HG03135 (cell line): ENCODE measurements around the gene CYREN.

Source experiments
- ATAC-seq: cut with Tn5 transposase; IDR thresholded peaks from one replicate; pipeline ENCODE4 v1.9.1; 2021; ENCODE audit warnings: mild to moderate bottlenecking, moderate library complexity; ENCODE audit not compliant: unreplicated experiment

CYREN gene

DNA sequence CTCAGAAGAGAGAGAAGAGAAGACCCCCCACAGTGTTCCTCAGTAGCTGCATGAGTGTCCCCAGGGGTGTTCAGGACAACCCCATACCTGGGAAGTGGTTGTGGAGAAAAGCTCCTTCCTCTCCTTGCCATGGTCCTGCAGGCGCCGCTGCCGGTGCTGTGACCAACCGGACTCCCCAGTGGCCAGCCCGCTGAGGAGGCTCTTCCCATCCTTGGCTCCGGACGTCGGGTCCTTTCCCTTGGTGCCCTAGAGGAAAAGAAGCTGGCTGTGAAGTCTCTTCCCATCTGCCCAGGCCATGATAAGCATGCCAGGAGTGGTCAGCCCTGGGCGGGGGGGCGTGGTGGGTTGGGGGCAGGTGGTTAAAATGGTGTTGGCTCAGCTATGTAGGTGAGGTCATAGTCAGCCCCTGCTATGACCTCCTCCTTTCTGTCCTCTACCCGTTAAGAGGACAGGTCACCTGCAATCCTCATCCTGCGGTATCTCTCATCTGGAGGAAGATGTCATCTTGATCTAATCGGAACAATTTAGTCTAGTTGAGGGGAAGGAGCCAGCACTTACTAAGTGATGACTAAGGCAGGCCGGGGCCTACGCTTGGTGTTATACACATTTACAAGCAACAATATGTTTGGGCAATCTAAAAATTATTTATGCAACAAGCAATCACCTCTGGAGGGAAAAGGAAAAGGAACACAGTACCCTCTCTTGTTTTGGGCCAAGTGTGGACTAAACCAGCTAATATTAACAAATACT lies 27.6 kb upstream of the CYREN start:
- ATAC-seq, result no peak

DNA sequence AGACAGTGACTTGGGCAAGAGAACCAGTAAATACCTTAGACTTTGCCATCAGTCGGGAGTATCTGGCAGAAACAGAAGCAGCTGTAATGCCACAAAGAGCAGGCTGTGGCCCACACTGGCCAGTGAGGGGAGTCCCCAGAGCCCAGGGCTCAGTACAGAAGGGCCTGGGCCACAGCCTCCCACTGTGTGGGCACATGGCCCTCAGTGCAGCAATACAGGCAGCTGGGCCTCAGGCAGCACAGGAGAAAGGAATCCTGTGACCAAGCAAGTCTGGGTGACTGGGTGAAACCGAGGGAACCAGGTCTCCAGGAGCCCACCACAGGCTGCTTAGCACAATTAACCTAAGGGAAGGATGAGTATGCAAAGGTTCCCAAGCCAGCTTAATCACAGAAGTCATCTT lies 26.8 kb upstream of the CYREN start:
- no peak for ATAC-seq

DNA sequence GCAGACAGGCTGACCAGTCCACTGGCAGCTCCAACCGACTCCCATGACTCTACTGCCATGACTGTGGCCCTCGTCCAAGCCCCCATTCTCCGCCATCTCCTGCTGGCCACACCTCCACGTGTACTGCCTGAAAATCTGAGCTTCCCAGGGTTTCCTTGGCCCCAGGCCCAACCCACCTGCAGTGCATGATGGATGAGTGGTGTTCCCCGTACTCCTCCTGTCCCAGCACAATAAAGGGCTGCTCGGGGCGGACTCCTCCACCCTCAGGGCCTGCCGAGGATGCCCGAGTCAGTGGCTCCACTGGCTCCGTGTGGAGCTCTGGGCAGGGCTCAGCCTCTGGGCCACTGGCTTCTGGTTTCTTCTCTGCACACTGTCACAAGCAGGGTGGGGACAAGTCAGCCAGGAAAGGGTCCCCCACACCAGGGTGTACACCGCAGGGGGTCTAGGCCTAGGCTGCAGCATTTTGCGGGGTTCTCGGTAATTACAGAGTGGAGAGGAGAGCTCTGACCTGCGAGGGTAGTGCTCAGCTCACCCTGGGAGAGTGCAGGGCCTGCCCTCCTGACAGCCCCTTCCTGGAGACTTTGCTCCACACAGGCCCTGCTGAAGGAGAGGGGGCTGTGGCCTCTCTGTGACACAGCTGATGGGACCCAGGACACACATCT lies 25.6 kb upstream of the CYREN start:
- no peak for ATAC-seq

DNA sequence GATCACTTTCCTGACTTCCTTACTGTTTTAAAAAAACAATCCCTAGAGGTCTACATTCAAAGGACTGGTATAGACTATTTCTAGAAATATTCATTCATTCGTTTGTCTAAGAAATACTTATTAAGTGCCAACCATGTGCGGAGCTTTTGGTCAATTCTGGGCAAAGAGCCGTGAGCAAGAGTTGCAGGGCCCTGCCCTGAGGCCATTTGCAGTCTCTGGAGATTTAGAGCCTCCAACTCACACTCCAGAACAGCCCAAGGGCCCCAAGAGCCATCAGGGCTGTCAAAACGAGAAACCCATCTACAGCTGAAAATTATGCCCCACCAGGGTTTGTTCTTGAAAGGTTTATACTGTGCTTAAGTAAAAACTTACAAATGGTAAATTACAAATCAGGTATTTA lies 24.6 kb upstream of the CYREN start:
- no peak for ATAC-seq

DNA sequence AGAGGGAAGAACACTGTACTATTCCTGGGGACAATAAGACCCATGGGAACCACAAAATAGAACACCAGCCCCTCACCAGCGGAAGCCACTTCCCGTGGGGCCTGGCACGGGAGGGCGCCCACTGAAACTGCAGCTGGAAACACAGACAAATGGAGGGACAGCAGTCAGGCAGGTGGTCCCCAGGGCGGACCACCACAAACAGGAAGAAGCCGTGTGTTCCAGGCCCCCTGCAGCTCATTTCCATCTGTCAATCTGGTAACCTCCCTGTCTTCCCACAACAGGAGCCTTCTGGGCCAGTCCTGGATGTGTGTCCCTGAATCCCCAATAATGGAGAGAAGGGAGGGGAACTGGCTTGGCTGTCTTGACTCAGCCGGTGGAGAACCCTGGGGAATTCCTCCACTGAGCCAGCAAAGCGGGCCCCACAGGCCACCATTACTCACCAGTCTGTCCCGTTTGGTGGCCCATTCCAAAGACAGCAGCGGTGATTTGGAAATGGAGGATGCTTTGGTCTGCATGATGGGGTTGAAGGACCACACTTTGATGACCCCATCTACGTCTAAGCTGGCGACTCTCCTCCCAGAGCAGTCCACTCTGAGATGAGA lies 24.1 kb upstream of the CYREN start:
- ATAC-seq, result no peak

GRCh38 chr7:135193615-135194081 lies 23.1 kb upstream of the CYREN start:
- no peak for ATAC-seq

DNA sequence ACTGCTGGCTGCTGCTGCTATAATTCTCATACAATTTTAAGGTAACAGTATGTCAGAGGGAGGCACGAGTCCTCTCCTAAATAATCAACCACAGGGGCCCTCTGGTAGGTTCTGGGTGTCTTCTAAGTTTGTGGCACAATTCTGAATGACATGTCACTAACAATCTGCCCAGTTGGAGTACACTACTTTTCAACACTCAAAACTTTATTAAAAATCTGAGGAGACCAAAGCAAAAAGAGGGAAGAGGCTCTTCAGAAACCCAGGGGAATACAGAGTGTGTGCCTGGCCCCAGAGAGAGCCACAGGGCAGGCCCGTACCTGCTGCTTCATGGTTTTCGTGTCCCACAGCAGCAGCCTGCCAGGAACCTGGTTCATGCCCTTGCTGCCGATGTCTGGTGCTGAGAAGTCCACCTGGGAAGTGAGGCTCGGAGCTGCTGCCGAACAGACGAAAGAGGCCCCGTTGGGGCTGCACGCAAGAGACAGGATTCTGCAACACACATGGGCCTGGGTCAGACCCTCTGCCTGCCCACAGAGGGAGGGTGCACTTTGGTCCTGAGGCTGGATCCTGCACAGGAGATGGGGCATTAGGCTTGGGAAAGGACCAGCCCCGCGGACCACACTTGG lies 22.5 kb upstream of the CYREN start:
- ATAC-seq, result no peak

GRCh38 chr7:135190703-135191102 lies 20.2 kb upstream of the CYREN start:
- ATAC-seq, result no peak

GRCh38 chr7:135189961-135190360 lies 19.5 kb upstream of the CYREN start:
- ATAC-seq, result no peak

GRCh38 chr7:135189221-135189662 lies 18.7 kb upstream of the CYREN start:
- no peak for ATAC-seq

- peak; percentile 40 for ATAC-seq
Observed at GRCh38 chr7:135188298-135188984, 17.9 kb upstream of the CYREN start.

DNA sequence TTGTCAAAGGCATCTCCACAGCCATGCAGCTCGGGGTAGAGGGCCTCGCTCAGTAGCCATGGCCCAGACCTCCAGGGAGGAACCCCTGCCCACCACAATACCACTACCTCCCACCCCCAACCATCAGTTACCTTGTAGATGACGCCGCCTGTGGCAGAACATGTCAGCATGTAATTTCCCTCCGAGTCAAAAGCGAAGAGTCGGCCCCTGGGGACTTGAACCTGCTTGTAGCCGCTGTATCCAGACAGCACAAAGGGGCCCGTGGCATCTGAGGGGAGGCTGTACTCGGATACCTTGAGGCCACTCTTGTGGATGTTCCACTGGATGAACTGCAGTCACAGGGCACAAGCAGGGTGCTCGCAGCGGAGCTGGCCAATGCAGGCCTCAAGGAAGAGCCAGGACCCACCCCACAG lies 16.3 kb upstream of the CYREN start:
- ATAC-seq, result peak; percentile 46

DNA sequence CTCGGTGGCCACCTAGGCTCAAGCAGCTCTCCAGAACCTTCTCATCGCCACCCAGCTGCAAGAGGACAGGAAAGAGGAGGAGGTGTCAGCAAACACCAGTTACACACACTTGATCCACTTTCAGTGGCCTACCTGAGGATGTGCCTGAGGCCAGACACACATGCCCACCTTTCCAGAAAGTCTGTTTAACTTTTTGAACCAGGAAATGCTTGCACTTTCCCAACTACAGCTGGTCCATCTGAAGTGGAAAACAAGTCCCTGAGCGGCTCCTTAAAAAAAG lies 15.7 kb upstream of the CYREN start:
- no peak for ATAC-seq

GRCh38 chr7:135185471-135186260 lies 15.2 kb upstream of the CYREN start:
- ATAC-seq, result no peak

- no peak for ATAC-seq
Observed at GRCh38 chr7:135184254-135184841, 13.8 kb upstream of the CYREN start.

- no peak for ATAC-seq
Observed at GRCh38 chr7:135183478-135183877, 13.0 kb upstream of the CYREN start.

GRCh38 chr7:135181929-135182678 lies 11.6 kb upstream of the CYREN start:
- ATAC-seq, result no peak

DNA sequence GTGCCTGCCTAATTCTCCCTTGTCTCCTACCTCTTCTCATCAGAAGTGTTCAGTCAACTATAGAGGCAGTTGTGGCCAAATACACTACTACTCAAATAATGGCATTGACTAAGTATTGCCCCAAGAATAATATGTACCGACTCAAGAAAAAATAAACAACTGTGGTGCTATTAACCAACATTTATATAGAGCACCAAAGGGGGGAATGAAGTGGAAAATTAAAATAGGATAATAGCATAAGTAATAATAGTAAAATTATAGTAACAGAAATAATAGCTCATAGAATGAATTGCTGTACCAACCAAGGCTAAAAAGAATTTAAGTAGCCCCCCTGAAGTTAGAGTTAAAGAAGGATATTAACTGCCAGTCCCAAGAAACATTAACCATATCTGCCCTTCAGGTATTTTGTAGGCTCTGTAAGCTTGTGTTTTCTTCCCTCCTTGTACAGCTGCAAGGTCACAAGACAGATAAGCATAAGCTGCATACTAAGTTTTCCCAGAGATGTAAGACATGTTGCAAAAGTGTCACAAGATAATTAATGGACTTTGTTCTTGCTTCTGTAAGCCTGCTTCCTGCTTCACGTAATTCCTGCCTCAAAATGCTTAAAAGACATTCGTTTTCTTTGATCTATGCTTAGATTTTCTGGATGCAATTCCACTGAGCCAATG lies 10.9 kb upstream of the CYREN start:
- no peak for ATAC-seq

DNA sequence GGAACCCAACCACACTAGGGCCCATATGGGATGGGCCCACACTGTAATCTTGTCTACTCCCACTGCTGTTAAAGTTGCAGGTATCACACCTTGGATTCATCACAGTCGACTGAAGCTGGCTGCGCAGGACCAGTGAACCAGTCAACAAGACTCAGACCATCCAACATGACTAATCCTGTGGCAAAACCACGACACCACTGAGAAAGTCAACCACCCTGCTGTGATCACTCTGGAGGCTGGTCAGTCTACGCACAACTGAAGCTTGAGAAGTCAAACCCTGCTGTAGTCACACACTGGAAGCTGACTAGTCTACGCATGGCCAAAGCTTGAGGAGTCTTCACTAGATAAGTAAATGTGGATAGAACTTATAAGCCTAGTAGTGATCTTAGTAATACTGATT lies 9.6 kb upstream of the CYREN start:
- no peak for ATAC-seq
